Measurements from ENCODE around the gene THSD1.
"Not testable (repeated sequence)": the region's sequence is repeated elsewhere in the genome, so short reads cannot be mapped to it uniquely, and the experiment has no call there.

THSD1 gene

GRCh38 chr13:52383366-52383765, 22.6 kb downstream of the THSD1 start:
- Histone ChIP-seq H3K9ac (ENCODE audit: low read depth, low read length) (no peak overlapping the region), H3K9me3 (ENCODE audit: control insufficient read depth, insufficient read depth, low read length) (no peaks in the 10 kb centered on the region), H3K36me3 (ENCODE audit: control insufficient read depth, insufficient read depth, low read length) (no peaks in the 10 kb centered on the region), H3K27ac (ENCODE audit: low read depth, low read length) (no peak overlapping the region), H3K4me1 (ENCODE audit: control insufficient read depth, insufficient read depth, low read length) (no peaks in the 10 kb centered on the region), H3K27me3 (ENCODE audit: control insufficient read depth, insufficient read depth, low read length) (no peaks in the 10 kb centered on the region), H3K4me3 (ENCODE audit: low read depth, low read length) (no peak overlapping the region)

- Histone ChIP-seq H3K27ac (ENCODE audit: low read depth, low read length) (no peak overlapping the region), H3K36me3 (ENCODE audit: control insufficient read depth, insufficient read depth, low read length) (no peaks in the 10 kb centered on the region), H3K4me3 (ENCODE audit: low read depth, low read length) (no peak overlapping the region), H3K9me3 (ENCODE audit: control insufficient read depth, insufficient read depth, low read length) (no peaks in the 10 kb centered on the region), H3K9ac (ENCODE audit: low read depth, low read length) (no peak overlapping the region), H3K27me3 (ENCODE audit: control insufficient read depth, insufficient read depth, low read length) (no peaks in the 10 kb centered on the region), H3K4me1 (ENCODE audit: control insufficient read depth, insufficient read depth, low read length) (no peaks in the 10 kb centered on the region)
Observed at GRCh38 chr13:52378312-52378711, 27.7 kb downstream of the THSD1 start.

- H3K27me3 ChIP-seq (ENCODE audit: control insufficient read depth, insufficient read depth, low read length): no peaks in the 10 kb centered on the region
- no peaks in the 10 kb centered on the region for H3K36me3 ChIP-seq (ENCODE audit: control insufficient read depth, insufficient read depth, low read length)
- H3K9me3 ChIP-seq (ENCODE audit: control insufficient read depth, insufficient read depth, low read length): no peaks in the 10 kb centered on the region
- no peak overlapping the region for H3K4me3 ChIP-seq (ENCODE audit: low read depth, low read length)
- no peak overlapping the region for H3K9ac ChIP-seq (ENCODE audit: low read depth, low read length)
- no peak overlapping the region for H3K27ac ChIP-seq (ENCODE audit: low read depth, low read length)
- H3K4me1 ChIP-seq (ENCODE audit: control insufficient read depth, insufficient read depth, low read length): no peaks in the 10 kb centered on the region
Observed at GRCh38 chr13:52377898-52378297, 28.1 kb downstream of the THSD1 start.

- Histone ChIP-seq H3K4me1 (ENCODE audit: control insufficient read depth, insufficient read depth, low read length) (no peaks in the 10 kb centered on the region), H3K27me3 (ENCODE audit: control insufficient read depth, insufficient read depth, low read length) (no peaks in the 10 kb centered on the region), H3K27ac (ENCODE audit: low read depth, low read length) (no peak overlapping the region)
Observed at GRCh38 chr13:52374873-52375411, 31.0 kb downstream of the THSD1 start.

GRCh38 chr13:52374389-52374788, 31.6 kb downstream of the THSD1 start:
- Histone ChIP-seq H3K9me3 (ENCODE audit: control insufficient read depth, insufficient read depth, low read length) (no peaks in the 10 kb centered on the region), H3K27ac (ENCODE audit: low read depth, low read length) (no peak overlapping the region), H3K9ac (ENCODE audit: low read depth, low read length) (no peak overlapping the region), H3K27me3 (ENCODE audit: control insufficient read depth, insufficient read depth, low read length) (no peaks in the 10 kb centered on the region), H3K4me1 (ENCODE audit: control insufficient read depth, insufficient read depth, low read length) (no peaks in the 10 kb centered on the region), H3K4me3 (ENCODE audit: low read depth, low read length) (no peak overlapping the region), H3K36me3 (ENCODE audit: control insufficient read depth, insufficient read depth, low read length) (no peaks in the 10 kb centered on the region)

More at GRCh38 chr13:52374873-52375411, 31.0 kb downstream of the THSD1 start:
- H3K9me3 ChIP-seq (ENCODE audit: control insufficient read depth, insufficient read depth, low read length): no peaks in the 10 kb centered on the region
- no peak overlapping the region for H3K4me3 ChIP-seq (ENCODE audit: low read depth, low read length)
- H3K9ac ChIP-seq (ENCODE audit: low read depth, low read length): no peak overlapping the region
- H3K36me3 ChIP-seq (ENCODE audit: control insufficient read depth, insufficient read depth, low read length): no peaks in the 10 kb centered on the region

GRCh38 chr13:52373277-52373676, 32.7 kb downstream of the THSD1 start:
- not testable (repeated sequence) for H3K27me3 ChIP-seq (ENCODE audit: control insufficient read depth, insufficient read depth, low read length); H3K9ac ChIP-seq (ENCODE audit: low read depth, low read length); H3K36me3 ChIP-seq (ENCODE audit: control insufficient read depth, insufficient read depth, low read length); H3K4me1 ChIP-seq (ENCODE audit: control insufficient read depth, insufficient read depth, low read length); H3K4me3 ChIP-seq (ENCODE audit: low read depth, low read length); H3K9me3 ChIP-seq (ENCODE audit: control insufficient read depth, insufficient read depth, low read length); H3K27ac ChIP-seq (ENCODE audit: low read depth, low read length)

GRCh38 chr13:52371736-52372247, 34.2 kb downstream of the THSD1 start:
- H3K9me3 ChIP-seq (ENCODE audit: control insufficient read depth, insufficient read depth, low read length): no peaks in the 10 kb centered on the region
- H3K27ac ChIP-seq (ENCODE audit: low read depth, low read length): no peak overlapping the region
- no peaks in the 10 kb centered on the region for H3K4me1 ChIP-seq (ENCODE audit: control insufficient read depth, insufficient read depth, low read length)
- no peak overlapping the region for H3K4me3 ChIP-seq (ENCODE audit: low read depth, low read length)
- H3K27me3 ChIP-seq (ENCODE audit: control insufficient read depth, insufficient read depth, low read length): no peaks in the 10 kb centered on the region
- no peaks in the 10 kb centered on the region for H3K36me3 ChIP-seq (ENCODE audit: control insufficient read depth, insufficient read depth, low read length)
- no peak overlapping the region for H3K9ac ChIP-seq (ENCODE audit: low read depth, low read length)

GRCh38 chr13:52366291-52366690, 39.7 kb downstream of the THSD1 start:
- Histone ChIP-seq H3K9ac (ENCODE audit: low read depth, low read length) (no peak overlapping the region), H3K27ac (ENCODE audit: low read depth, low read length) (no peak overlapping the region), H3K4me1 (ENCODE audit: control insufficient read depth, insufficient read depth, low read length) (no peaks in the 10 kb centered on the region), H3K27me3 (ENCODE audit: control insufficient read depth, insufficient read depth, low read length) (no peaks in the 10 kb centered on the region), H3K9me3 (ENCODE audit: control insufficient read depth, insufficient read depth, low read length) (no peaks in the 10 kb centered on the region), H3K36me3 (ENCODE audit: control insufficient read depth, insufficient read depth, low read length) (no peaks in the 10 kb centered on the region), H3K4me3 (ENCODE audit: low read depth, low read length) (no peak overlapping the region)

- H3K36me3 ChIP-seq (ENCODE audit: control insufficient read depth, insufficient read depth, low read length); H3K9ac ChIP-seq (ENCODE audit: low read depth, low read length); H3K27me3 ChIP-seq (ENCODE audit: control insufficient read depth, insufficient read depth, low read length); H3K9me3 ChIP-seq (ENCODE audit: control insufficient read depth, insufficient read depth, low read length); H3K27ac ChIP-seq (ENCODE audit: low read depth, low read length); H3K4me3 ChIP-seq (ENCODE audit: low read depth, low read length); H3K4me1 ChIP-seq (ENCODE audit: control insufficient read depth, insufficient read depth, low read length): not testable (repeated sequence)
Observed at GRCh38 chr13:52362169-52362887, 43.6 kb downstream of the THSD1 start.

- no peak overlapping the region for H3K4me3 ChIP-seq (ENCODE audit: low read depth, low read length)
- H3K36me3 ChIP-seq (ENCODE audit: control insufficient read depth, insufficient read depth, low read length): no peaks in the 10 kb centered on the region
- H3K4me1 ChIP-seq (ENCODE audit: control insufficient read depth, insufficient read depth, low read length): 0 out of 2 replicates have a peak, but pooled peaks cover 4% of the 10 kb centered on the region
- H3K27me3 ChIP-seq (ENCODE audit: control insufficient read depth, insufficient read depth, low read length): no peaks in the 10 kb centered on the region
- H3K9me3 ChIP-seq (ENCODE audit: control insufficient read depth, insufficient read depth, low read length): no peaks in the 10 kb centered on the region
- H3K27ac ChIP-seq (ENCODE audit: low read depth, low read length): no peak overlapping the region
- H3K9ac ChIP-seq (ENCODE audit: low read depth, low read length): no peak overlapping the region
Observed at GRCh38 chr13:52361225-52361624, 44.7 kb downstream of the THSD1 start.

- Histone ChIP-seq H3K4me1 (ENCODE audit: control insufficient read depth, insufficient read depth, low read length) (0 out of 2 replicates have a peak, but pooled peaks cover 4% of the 10 kb centered on the region), H3K9ac (ENCODE audit: low read depth, low read length) (no peak overlapping the region), H3K9me3 (ENCODE audit: control insufficient read depth, insufficient read depth, low read length) (no peaks in the 10 kb centered on the region), H3K27ac (ENCODE audit: low read depth, low read length) (no peak overlapping the region), H3K36me3 (ENCODE audit: control insufficient read depth, insufficient read depth, low read length) (no peaks in the 10 kb centered on the region), H3K4me3 (ENCODE audit: low read depth, low read length) (no peak overlapping the region), H3K27me3 (ENCODE audit: control insufficient read depth, insufficient read depth, low read length) (no peaks in the 10 kb centered on the region)
Observed at GRCh38 chr13:52359534-52359933, 46.4 kb downstream of the THSD1 start.
